ENCODE measurements around the gene MICOS13.

Gene MICOS13

DNA sequence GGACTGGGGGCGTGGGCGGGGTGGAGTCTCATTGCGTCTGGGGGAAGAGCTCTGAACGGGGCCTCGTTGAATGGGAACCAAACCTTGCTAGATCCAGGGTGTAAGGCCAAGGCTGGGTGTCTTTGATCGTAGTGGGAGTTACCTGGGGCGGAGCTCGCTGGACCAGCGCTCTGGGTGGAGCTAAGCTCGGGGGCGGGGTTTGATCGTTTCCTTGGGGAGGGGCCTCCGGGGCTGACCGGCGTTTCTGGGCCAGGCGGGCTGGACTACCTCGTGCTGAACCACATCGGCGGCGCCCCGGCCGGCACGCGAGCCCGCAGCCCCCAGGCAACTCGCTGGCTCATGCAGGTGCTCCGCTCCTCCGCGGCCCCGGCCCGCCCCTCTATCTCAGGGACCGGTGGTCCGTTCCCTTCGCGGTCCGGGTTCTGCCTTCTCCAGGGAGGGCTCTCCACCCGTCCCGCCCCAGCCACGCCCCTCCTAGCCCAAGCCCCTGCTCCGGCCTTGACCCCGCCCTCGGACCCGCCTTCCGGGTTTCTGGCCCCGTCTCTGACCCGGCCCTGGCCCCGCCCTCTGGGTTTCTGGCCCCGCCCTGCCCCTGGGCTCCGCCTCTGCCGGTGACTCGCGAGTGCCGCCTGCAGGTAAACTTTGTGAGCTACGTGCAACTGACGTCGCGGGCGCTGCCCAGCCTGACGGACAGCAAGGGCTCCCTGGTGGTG, 6.5 kb upstream of the MICOS13 start:
- DNase-seq, result peak; percentile 95

DNA sequence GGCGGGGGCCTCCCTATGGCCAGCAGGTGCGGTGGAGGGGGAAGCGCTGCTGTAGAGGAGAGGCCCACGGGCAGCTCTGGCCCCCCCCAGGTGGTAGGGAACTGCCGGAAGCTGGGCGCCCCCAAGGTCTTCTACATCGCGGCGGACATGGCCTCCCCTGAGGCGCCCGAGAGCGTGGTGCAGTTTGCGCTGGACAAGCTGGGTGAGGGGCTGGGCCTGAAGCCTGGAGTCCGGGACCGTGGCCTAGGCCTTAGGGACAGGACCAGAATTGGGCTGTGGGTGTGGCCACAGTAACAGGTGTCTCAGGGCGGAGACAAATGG, 6.0 kb upstream of the MICOS13 start:
- no peak for DNase-seq

DNA sequence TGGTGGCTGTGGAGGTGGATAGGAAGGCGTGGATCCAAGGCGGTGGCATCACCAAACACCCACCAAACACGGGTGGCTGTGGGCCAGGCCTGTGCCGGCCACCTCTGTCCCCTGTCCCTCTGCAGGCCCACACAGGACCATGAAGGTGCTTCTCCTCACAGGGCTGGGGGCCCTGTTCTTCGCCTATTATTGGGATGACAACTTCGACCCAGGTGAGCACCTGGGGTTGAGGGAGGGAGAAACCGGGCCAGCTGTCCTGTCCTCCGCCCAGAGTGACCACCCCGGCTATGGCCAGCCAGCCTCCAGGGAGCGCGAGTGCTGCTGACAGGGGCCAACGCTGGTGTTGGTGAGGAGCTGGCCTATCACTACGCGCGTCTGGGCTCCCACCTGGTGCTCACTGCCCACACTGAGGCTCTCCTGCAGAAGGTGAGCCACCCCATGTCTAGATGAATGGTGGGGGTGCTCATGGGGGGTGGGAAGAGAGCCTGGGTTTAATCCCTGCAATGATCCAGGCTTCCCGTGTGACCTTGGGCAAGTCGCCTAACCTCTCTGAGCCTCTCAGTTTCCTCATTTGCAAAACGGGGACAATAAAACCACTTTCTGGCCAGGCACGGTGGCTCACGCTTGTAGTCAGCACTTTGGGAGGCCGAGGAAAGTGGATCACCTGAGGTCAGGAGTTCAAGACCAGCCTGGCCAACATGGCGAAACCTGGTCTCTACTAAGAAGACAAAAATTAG, 4.5 kb upstream of the MICOS13 start:
- DNase-seq, result no peak

DNA sequence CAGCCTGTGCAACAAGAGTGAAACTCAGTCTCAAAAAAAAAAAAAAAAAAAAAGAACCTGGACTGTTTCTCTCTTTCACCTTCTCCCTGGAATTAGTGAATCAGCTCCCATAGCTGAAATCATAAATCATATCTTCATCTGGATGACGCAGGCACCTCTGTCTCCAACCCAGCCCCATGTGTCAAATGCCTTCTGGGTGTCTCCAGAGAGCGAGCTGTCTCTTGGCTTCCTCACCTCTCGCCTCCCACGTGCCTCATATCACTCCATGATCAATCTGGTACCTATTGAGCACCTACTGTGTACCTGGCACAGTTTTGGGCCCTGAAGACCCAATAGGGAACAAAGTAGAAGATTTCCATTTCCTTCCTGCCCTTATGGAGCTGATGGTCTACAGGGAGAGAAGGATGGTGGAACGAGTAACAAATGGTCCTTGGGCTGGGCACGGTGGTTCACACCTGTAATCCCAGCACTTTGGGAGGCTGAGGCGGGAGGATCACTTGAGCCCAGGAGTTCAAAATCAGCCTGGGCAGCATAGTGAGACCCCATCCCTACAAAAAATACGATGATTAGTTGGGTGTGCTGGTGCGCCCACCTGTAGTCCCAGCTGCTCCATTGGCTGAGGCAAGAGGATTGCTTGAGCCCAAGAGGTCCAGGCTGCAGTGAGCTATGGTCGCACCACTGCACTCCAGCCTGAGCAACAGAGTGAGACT, 3.0 kb upstream of the MICOS13 start:
- no peak for DNase-seq

DNA sequence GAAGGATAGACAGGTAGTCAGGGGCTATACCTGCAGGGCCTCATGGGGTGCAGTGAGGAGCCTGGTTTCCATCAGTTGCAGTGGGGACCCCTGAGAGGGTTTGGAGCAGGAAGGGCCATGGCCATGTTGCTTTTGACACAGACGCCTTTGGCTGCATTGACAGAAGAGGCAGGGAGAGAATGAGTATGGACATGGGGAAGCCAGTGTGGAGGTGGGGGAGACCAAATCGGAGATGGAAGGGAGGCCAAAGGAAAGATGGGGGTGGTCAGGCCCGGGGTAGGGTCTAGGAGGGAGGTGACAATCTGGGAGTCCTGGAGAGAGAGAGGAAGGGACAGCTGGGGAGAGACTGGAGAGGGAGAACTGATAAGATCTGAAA, 1.8 kb upstream of the MICOS13 start:
- no peak for DNase-seq

DNA sequence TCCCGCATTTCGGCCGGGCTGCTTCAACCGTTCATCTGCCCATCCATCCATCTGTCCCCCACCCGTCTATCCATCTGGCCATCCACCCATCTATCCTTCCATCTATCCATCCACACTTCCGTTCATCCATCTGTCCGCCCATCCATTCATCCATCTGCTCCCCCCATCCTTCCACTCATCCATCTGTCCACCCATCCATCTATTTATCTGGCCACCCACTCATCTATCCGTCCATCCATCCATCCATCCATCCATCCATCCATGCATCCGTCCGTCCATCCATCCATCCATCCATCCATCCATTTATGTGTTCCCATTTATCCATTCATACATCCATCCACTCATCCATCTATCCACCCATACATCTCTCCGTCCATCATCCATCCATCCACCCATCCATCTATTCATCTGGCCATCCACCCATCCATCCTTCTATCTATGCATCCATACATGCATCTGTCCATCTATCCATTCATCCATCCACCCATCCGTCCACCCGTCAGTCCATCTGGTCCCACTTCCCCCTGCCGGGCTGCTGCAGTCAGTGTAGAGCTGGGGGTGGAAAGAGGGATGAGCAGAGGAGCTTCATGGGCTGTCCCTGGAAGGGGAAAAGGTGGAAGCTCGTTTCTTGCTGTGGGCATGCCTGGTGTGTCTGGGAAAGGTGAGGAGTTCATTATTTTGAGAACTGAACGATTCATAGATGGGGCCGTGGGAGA, 1.2 kb upstream of the MICOS13 start:
- no peak for DNase-seq

DNA sequence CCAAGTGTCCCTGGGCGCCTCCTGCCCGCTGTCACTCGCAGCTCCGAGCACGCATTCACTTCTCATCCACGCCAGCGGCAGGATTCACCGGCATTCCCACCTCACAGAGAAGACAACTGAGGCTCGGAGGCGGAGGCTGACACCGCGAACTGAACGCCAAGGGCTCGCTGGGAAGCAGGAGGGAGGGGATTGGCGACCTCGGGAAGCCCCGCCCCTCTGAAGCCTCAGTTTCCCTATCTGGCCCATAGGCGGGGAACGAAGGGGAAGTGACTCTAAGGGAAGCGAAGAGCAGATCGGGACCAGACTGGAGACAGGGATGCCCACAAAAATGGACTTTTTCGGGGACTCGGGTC, 256 bp downstream of the MICOS13 start:
- DNase-seq, result no peak

DNA sequence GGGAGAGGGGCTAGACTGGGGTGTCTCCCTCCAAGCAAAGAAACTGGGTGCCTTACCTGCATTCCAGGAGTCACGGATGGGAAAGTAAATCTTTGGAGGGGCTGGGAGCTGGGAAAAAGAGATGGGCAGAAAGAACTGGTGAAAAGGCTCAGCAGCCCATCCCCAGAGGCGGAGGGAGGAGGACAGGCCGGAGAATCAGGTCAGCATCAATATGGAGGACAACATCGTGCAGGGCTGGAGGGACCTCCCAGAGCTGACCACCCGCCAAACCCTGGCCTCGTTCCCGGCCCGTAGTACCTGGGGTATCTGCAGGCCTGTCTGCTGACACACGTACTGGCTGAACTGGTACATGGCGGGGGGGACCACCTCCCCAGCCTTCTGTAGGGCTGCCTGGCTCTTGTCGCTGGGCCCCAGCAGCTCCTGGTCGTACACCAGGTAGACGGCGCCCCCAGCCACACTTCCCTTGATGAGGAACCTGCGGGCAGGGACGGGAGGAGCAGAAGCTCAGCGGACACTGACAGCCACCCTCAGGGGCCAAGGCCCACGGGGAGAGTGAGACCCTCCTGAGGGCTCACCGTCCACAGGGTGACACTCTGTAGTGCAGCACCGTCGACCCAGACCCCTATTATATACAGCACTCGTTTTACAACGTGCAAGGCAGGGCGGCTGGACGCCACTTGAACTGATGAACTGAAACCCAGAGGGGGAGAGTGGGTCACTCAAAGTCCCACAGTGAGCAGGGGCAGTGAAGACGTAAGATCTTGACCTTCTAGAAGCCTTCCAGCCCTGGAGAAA, 830 bp downstream of the MICOS13 start:
- no peak for DNase-seq

DNA sequence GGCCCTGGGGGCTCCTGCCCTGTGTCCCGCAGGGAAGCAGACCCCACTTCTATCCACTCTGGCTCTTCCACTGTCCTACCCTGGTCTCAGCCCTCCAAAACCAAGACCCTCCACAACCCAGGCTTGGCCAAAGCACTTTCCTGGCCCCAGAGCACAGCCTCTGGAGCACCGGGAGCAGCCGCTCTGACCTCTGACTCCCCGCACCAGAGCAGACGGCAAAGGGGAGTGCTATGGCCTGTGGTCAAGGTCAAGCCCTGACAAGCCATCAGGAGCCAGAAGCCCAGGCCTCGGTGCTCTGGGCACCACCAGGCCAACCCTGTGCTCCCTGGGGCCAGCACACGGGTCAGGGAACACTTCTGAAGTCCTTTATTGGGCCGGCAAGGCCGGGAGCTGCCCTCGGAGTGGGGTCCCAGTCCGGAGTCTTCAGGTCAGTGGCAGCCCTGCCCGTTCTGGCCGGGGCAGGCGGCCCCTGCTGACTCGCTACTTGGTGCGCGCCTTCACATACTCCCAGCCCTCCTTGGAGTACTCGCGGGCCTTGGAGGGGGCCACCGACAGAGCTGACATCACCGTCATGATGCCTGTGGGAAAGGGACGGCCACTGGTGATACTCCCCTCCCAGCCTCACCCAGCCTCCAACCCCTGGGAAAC, 2.1 kb downstream of the MICOS13 start:
- no peak for DNase-seq

DNA sequence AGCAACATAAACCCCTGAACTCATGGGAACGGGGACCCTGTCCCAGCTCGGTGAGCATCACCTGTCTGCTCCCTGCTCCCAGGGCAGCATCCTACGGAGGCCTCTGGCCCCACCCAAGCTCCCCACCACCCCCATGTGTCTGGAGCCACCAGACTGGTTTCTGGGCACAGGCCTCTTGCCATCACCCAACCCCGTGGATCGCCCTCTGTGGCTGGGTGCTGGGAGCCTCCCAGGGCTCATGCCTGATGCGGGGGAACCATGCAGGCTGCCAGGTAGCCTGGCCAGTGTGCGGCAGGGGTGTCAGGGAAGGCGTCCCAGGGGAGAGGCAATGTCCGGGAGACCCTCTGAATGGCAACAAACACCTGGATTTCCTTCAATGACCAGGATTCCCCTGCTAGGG, 2.7 kb downstream of the MICOS13 start:
- no peak for DNase-seq

DNA sequence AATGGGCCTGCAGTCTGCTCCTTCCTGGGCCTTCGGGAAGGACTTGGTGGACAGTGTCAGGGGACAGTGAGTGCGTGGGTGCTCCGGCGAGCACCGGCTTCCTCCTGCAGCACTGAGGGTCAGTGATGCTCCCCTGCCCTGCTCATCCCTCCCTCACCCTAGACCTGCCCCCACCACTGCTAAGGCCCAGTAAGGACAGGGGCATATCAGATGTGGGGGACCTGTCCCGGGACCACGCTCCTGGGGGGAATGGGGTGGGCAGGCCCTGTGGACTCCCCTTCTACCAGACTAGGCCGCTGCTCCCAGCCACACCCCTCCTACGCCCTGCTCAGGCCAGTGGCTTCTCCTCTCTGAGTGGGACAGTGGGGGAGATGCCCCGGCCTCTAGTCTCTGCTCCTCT, 3.2 kb downstream of the MICOS13 start:
- no peak for DNase-seq

DNA sequence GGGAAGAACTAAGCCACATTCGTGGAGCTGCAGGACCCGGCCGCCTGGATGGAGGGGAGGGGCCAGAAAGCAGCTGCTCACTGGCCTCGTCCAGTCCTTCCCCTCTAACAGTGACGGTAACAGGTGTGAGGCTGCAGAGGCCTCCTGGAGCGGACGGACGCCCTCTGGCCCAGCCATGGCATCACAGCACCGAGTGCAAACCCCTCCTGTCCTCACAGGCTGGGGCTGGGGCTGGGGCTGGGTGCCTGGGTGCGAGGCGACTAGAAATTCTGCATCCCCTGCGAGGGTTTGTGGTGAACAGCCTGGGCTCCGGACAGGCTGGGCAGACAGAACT, 3.6 kb downstream of the MICOS13 start:
- DNase-seq, result no peak

DNA sequence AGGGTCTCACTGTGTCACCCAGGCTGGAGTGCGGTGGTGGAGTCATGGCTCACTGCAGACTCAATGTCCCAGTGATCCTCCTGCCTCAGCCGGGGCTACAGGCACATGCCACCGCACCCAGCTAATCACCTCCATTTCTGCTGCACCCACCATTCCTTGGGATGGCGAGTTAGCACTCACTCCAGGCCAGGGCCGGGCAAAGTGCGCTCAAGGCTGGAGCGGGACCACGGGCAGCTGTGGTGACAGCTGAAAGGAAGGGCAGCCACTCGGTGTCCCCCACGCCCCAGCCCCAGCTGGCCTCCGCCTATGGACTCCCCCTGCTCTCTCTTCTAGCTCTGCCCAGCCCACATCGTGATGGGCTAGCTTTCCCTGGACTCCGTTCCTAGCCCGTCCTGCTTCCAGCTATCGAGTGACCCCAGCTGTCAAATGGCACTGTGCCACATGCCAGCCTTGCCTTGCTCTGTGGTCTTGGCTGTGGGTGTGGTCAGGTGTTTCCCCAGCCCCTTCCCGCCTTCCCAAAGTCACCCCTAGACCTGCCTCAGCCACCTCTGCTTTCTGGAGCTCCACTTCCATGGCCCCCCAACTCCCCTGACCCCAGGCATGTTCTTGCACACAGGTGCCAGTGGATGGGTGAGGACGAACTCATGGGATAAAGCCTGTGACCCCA, 4.1 kb downstream of the MICOS13 start:
- DNase-seq, result no peak

DNA sequence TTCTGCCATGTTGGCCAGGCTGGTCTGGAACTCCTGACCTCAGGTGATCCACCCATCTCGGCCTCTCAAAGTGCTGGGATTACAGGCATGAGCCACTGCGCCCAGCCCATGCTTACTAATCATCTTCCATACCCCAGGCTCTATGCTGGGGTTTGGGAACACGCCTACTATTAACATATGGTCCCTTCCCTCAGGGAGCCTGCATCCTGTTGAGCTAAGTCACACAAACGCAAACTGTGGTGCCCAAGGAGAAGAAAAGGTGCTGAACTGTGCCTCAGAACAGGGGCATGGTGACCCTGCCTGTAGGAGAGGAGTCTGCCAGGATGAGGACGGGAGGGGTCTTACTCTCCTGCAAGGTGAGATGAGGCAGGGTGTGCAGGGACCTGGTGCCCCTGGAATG, 5.6 kb downstream of the MICOS13 start:
- no peak for DNase-seq

DNA sequence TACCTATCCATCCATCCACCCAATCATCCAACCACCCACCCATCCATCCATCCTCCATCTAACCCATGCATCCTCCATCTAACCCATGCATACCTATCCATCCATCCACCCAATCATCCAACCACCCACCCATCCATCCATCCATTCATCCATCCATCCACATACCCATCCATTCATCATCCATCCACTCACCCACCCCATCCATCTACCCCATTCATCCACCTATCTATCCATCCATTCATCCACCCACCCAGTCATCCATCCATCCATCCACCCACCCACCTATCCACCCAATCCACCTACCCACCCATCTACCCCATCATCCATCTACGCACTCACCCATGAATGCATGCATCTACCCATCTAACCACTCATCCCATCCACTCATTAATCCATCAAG, 6.6 kb downstream of the MICOS13 start:
- no peak for DNase-seq

DNA sequence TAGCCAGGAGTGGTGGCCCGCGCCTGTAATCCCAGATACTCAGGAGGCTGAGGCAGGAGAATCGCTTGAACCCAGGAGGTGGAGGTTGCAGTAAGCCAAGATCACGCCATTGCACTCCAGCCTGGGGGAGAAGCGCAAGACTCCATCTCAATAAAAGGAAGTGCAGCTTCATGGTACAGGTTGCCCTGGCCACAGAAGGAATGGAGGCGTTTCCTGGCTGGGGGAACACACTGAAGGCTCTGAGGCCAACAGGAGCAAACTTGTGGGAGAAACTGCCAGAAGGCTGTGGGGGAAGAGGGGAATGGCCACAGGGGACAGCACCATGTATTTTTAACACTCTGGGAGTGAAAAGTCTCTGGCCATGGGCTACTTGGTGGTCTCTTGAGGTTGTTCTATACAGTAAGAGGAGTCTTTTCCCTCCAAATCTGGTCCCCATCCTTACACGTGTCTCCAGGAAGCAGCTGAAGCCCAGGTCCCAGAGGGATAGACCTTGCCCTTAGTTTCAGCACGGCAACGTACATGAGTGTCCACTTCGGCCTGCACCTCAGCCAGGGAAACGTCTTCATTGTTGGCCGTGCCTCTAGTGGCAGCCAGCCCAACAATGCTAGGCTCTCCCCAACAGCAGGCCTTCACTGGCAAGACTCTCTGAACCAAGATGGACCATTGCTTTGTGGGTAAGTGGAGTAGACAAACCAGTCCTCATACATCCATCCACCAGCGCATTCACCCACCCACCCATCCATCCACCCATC, 7.4 kb downstream of the MICOS13 start:
- DNase-seq, result no peak

DNA sequence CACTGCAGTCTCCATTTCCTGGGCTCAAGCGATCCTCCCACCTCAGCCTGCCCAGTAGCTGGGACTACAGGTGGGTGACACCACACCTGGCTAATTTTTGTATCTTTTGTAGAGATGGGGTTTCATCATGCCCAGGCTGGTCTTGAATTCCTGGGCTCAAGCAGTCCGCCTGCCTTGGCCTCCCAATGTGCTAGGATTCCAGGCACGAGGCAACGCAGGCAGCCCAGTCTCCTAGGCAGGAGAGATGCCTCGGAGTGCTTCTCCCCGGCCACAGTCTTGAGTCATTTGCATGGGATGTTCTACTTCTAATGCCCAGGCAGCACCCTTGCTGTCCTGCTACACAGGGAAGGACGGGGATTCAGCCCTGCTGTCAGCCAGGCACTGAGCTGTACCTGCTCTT, 8.7 kb downstream of the MICOS13 start:
- no peak for DNase-seq

DNA sequence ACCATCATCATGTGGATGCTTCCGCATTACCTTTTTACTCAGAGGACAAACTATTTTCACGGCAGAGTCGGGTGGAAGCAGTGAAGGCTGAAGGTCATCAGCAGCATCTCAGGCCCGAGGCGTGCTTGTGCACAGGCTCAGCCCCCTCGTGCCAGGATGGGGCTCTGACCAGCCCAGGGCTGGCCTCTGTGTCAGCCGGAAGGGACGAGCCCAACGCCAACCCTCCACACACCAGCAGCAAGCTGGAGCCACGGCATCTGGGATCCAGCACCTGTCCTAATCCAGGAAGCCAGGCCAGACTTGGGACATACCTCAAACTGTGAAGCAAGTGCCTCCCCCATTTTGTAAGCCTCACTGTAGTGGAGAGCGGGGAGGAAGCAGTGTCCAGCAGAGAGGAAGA, 11.1 kb downstream of the MICOS13 start:
- DNase-seq, result no peak

DNA sequence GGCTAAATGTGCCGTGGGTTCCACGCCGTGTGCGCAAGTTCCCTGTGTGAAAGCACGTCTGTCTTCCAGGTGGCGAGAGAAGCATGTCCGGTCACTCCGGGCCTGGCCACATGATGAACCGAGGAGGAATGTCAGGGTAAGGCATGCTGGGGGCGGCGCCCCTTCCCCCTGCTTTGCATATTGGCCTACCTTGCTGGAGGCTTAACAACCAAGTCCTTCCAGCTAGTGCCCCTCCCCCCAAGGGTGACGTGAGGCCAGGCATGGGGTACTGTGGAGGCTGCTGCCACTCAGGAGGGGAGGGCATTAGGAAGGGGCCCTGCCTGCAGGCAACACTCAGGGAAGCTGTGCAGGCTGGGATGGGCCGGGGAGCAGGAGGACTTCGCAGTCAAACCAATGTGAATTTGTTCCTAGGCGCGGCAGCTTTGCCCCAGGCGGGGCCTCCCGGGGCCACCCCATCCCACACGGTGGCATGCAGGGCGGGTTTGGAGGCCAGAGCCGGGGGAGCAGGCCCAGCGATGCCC, 12.5 kb downstream of the MICOS13 start:
- DNase-seq, result no peak

DNA sequence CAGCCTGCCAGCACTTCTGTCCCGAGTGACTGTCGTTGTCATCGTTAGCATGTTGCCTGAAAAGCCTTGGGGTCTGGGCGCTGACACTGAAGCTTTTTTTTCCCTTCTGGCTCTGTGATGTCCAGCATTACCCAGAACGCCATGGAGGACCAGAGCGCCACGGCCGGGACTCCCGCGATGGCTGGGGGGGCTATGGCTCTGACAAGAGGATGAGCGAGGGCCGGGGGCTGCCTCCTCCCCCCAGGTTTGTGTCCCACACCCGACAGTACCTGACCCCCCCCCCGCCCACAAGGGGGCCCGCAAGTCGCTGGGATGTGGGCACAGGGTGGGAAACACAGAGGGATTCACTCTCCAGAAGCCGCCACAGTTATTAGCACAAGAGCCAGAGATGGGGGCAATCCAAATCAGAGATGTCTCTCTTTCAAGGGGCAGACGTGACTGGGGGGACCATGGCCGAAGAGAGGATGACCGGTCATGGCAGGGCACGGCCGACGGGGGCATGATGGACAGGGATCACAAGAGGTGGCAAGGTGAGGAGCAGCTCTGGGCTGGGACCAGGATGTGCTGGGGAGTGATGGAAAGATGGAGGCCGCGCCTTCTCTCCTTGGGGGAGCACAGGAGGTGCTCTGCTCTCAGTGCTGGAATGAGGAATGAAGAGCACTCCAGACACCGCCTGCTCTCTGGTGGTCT, 13.2 kb downstream of the MICOS13 start:
- DNase-seq, result no peak
